Hepatocyte (in vitro differentiated cells): ENCODE measurements around the gene KIAA0040.

Experiments
- EZH2 ChIP-seq: fragments of 200-600 bp; sonication (generic); IDR thresholded peaks from 2 replicates; pipeline ENCODE4 v1.6.1; 2016; ENCODE audit warnings: antibody characterized with exemption, mild to moderate bottlenecking, borderline replicate concordance
- TF ChIP-seq, protein P1 (sequence below): fragments of 200-600 bp; sonication (generic); IDR thresholded peaks from 2 replicates; pipeline ENCODE4 v1.5.1; 2016; ENCODE audit warnings: antibody characterized with exemption, mild to moderate bottlenecking; ENCODE audit not compliant: poor library complexity

DNA sequence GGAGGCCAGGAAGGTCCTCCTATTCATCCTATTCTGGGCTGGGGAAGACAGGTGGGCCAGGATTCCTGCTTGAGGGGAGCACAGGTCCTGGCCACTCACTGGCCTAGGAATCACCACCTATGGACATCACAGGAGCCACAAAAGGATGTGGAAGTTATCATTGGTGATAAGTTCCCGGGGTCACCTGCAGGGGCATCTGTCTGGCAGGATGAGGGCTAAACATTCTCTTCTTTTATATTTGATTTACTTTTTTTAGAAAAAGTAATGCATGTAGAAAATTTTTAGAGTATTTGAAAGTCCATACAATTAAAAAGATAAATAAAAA is 33.2 kb upstream of the KIAA0040 start:
- TF ChIP-seq, protein P1, sequence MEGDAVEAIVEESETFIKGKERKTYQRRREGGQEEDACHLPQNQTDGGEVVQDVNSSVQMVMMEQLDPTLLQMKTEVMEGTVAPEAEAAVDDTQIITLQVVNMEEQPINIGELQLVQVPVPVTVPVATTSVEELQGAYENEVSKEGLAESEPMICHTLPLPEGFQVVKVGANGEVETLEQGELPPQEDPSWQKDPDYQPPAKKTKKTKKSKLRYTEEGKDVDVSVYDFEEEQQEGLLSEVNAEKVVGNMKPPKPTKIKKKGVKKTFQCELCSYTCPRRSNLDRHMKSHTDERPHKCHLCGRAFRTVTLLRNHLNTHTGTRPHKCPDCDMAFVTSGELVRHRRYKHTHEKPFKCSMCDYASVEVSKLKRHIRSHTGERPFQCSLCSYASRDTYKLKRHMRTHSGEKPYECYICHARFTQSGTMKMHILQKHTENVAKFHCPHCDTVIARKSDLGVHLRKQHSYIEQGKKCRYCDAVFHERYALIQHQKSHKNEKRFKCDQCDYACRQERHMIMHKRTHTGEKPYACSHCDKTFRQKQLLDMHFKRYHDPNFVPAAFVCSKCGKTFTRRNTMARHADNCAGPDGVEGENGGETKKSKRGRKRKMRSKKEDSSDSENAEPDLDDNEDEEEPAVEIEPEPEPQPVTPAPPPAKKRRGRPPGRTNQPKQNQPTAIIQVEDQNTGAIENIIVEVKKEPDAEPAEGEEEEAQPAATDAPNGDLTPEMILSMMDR: no peak
- TF ChIP-seq EZH2: no peak
